Measurements from ENCODE around the gene OASL.

OASL gene

GRCh38 chr12:121034616-121035305 is 4.3 kb downstream of the OASL start:
- no peaks in the 10 kb centered on the region for H3K4me1 ChIP-seq (ENCODE audit: control insufficient read depth in 2 of 2, insufficient read depth in 1 of 2, low read depth in 1 of 2, low read length in 2 of 2)
- H4K8ac ChIP-seq (ENCODE audit: low read depth, low read length), result no peak overlapping the region
- H3K36me3 ChIP-seq (replicated peaks in 1 of 2; ENCODE audit: control insufficient read depth in 2 of 2, insufficient read depth in 2 of 2, low read length in 2 of 2), result no peaks in the 10 kb centered on the region
- no peaks in the 10 kb centered on the region for H3K9me3 ChIP-seq (replicated peaks in 1 of 2; ENCODE audit: control insufficient read depth in 2 of 2, insufficient read depth in 1 of 2, low read depth in 1 of 2, low read length in 2 of 2)
- WGBS, 2 donors (ENCODE audit: extremely low coverage in 2 of 2, insufficient read length in 2 of 2, insufficient replicate concordance in 1 of 2), result no CpG with 5 or more reads among the region's 9 CpGs
- no peak overlapping the region for H4K91ac ChIP-seq (ENCODE audit: low read depth, low read length, poor library complexity)
- no peak overlapping the region for H3K23ac ChIP-seq (ENCODE audit: low read depth, low read length, poor library complexity)
- no peak overlapping the region for H3K4me3 ChIP-seq (ENCODE audit: low read length in 2 of 2)
- H2BK15ac ChIP-seq (ENCODE audit: low read length), result no peak overlapping the region
- H2BK12ac ChIP-seq (ENCODE audit: low read length), result no peak overlapping the region
- H3K4me2 ChIP-seq (ENCODE audit: insufficient read depth, low read length, poor library complexity, severe bottlenecking), result no peak overlapping the region
- no peak overlapping the region for H3K4ac ChIP-seq (ENCODE audit: low read length)
- no peak overlapping the region for H3K18ac ChIP-seq (ENCODE audit: low read length)
- no peak overlapping the region for H3K14ac ChIP-seq (ENCODE audit: low read length)
- no peak overlapping the region for H3K27ac ChIP-seq (replicated peaks; ENCODE audit: low read length)
- peaks cover 0 to 14% (median 0%) of the 10 kb centered on the region in 3 experiments for H3K27me3 ChIP-seq (ENCODE audit: control insufficient read depth in 3 of 3, insufficient read depth in 3 of 3, low read depth in 1 of 3, low read length in 3 of 3)
- peak overlapping the region; percentile 58 for H2AFZ ChIP-seq (ENCODE audit: low read length)
- DNase-seq (ENCODE audit: low spot score), result no peak
- no peak overlapping the region for H2AK5ac ChIP-seq (ENCODE audit: low read depth, low read length)
- H2BK120ac ChIP-seq (ENCODE audit: low read depth, low read length), result no peak overlapping the region
- no peaks in the 10 kb centered on the region for H3K79me1 ChIP-seq (ENCODE audit: low read depth, low read length)
- H3K9ac ChIP-seq (ENCODE audit: low read depth, low read length, poor library complexity), result no peak overlapping the region
- H2BK5ac ChIP-seq (ENCODE audit: low read length), result no peak overlapping the region

DNA sequence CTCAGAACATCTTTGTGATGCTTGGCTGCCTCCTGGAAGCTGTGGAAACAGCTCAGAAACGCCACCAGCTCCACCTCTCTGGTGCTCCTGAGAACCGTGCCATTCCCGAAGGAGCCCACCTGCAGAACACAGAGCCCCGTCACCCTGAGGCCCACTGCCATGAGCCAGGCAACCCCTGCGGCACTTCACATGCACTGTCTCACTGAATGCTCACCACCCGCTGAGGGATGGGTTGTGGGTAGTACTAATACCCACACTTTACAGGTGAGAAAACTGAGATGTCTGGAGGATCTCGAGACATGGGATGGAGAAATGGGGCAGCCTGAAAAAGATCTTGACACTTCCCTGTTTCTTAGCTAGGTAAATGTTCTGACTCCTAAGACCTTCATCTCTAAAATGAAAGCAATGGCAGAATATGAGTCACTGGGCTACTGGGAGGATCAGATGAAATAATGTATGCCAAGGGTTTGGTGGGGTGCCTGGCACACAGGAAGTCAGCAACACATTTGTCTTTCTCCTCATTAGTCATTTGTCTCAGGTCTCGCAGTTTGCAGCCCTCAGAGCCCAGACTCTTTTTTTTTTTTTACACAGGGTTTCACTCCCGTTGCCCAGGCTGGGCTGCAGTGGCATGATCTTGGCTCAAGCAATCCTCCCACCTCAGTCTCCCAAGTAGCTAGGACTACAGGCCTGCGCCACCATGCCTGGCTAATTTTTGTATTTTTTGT is 5.3 kb downstream of the OASL start:
- no peak overlapping the region for H2AFZ ChIP-seq (ENCODE audit: low read length)
- H4K8ac ChIP-seq (ENCODE audit: low read depth, low read length), result no peak overlapping the region
- H3K27me3 ChIP-seq (ENCODE audit: control insufficient read depth in 3 of 3, insufficient read depth in 3 of 3, low read depth in 1 of 3, low read length in 3 of 3), result peaks cover 0 to 11% (median 0%) of the 10 kb centered on the region in 3 experiments
- H3K79me1 ChIP-seq (ENCODE audit: low read depth, low read length), result no peaks in the 10 kb centered on the region
- no peak overlapping the region for H3K9ac ChIP-seq (ENCODE audit: low read depth, low read length, poor library complexity)
- no peak overlapping the region for H2BK120ac ChIP-seq (ENCODE audit: low read depth, low read length)
- no peaks in the 10 kb centered on the region for H3K4me1 ChIP-seq (ENCODE audit: control insufficient read depth in 2 of 2, insufficient read depth in 1 of 2, low read depth in 1 of 2, low read length in 2 of 2)
- H3K4me2 ChIP-seq (ENCODE audit: insufficient read depth, low read length, poor library complexity, severe bottlenecking), result no peak overlapping the region
- H3K14ac ChIP-seq (ENCODE audit: low read length), result no peak overlapping the region
- no peak overlapping the region for H2AK5ac ChIP-seq (ENCODE audit: low read depth, low read length)
- H2BK12ac ChIP-seq (ENCODE audit: low read length), result no peak overlapping the region
- DNase-seq (ENCODE audit: low spot score), result no peak
- H2BK15ac ChIP-seq (ENCODE audit: low read length), result no peak overlapping the region
- H3K4ac ChIP-seq (ENCODE audit: low read length), result no peak overlapping the region
- no peaks in the 10 kb centered on the region for H3K9me3 ChIP-seq (replicated peaks in 1 of 2; ENCODE audit: control insufficient read depth in 2 of 2, insufficient read depth in 1 of 2, low read depth in 1 of 2, low read length in 2 of 2)
- H3K18ac ChIP-seq (ENCODE audit: low read length), result peak overlapping the region; percentile 44
- H3K23ac ChIP-seq (ENCODE audit: low read depth, low read length, poor library complexity), result peak overlapping the region; percentile 10
- no peaks in the 10 kb centered on the region for H3K36me3 ChIP-seq (replicated peaks in 1 of 2; ENCODE audit: control insufficient read depth in 2 of 2, insufficient read depth in 2 of 2, low read length in 2 of 2)
- no peak overlapping the region for H3K4me3 ChIP-seq (ENCODE audit: low read length in 2 of 2)
- no peak overlapping the region for H3K27ac ChIP-seq (replicated peaks; ENCODE audit: low read length)
- no peak overlapping the region for H4K91ac ChIP-seq (ENCODE audit: low read depth, low read length, poor library complexity)
- no peak overlapping the region for H2BK5ac ChIP-seq (ENCODE audit: low read length)
- no CpG with 5 or more reads among the region's 10 CpGs for WGBS, 2 donors (ENCODE audit: extremely low coverage in 2 of 2, insufficient read length in 2 of 2, insufficient replicate concordance in 1 of 2)

DNA sequence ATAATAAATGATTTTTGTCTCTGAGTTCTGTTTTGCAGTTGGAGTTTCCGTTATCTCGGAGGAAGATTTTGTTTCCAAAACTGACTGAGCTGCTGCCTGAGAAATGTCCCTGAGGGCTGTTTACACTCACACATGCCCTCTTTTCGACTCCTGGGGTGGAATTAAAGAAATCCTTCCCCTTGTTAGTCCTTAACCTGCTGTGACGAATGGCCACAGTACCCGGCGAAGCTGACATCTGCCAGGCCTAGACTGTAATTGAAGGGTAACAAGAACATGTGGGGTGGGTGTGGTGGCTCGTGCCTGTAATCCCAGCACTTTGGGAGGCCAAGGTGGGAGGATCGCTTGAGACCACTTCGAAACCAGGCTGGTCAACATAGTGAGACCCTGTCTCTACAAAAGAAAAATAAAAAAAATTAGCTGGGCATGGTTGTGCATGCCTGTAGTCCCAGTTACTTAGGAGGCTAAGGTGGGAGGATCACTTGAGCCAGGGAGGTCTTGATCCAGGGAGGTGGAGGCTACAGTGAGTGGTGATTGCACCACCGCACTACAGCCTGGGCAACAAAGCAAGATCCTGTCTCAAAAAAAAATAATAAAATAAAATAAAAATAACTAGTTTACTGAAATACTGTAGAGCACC is 8.4 kb downstream of the OASL start:
- Histone ChIP-seq H3K23ac (ENCODE audit: low read depth, low read length, poor library complexity) (no peak overlapping the region), H3K4me3 (ENCODE audit: low read length in 2 of 2) (no peak overlapping the region), H4K91ac (ENCODE audit: low read depth, low read length, poor library complexity) (no peak overlapping the region), H3K18ac (ENCODE audit: low read length) (no peak overlapping the region), H3K4me1 (ENCODE audit: control insufficient read depth in 2 of 2, insufficient read depth in 1 of 2, low read depth in 1 of 2, low read length in 2 of 2) (no peaks in the 10 kb centered on the region), H3K27me3 (ENCODE audit: control insufficient read depth in 3 of 3, insufficient read depth in 3 of 3, low read depth in 1 of 3, low read length in 3 of 3) (peaks cover 0 to 15% (median 0%) of the 10 kb centered on the region in 3 experiments), H2AK5ac (ENCODE audit: low read depth, low read length) (no peak overlapping the region), H3K36me3 (replicated peaks in 1 of 2; ENCODE audit: control insufficient read depth in 2 of 2, insufficient read depth in 2 of 2, low read length in 2 of 2) (no peaks in the 10 kb centered on the region), H2BK5ac (ENCODE audit: low read length) (no peak overlapping the region), H3K27ac (replicated peaks; ENCODE audit: low read length) (no peak overlapping the region), H2AFZ (ENCODE audit: low read length) (no peak overlapping the region), H3K14ac (ENCODE audit: low read length) (no peak overlapping the region), H3K4me2 (ENCODE audit: insufficient read depth, low read length, poor library complexity, severe bottlenecking) (no peak overlapping the region), H3K4ac (ENCODE audit: low read length) (no peak overlapping the region), H3K9me3 (replicated peaks in 1 of 2; ENCODE audit: control insufficient read depth in 2 of 2, insufficient read depth in 1 of 2, low read depth in 1 of 2, low read length in 2 of 2) (no peaks in the 10 kb centered on the region), H2BK12ac (ENCODE audit: low read length) (no peak overlapping the region), H2BK120ac (ENCODE audit: low read depth, low read length) (no peak overlapping the region), H3K79me1 (ENCODE audit: low read depth, low read length) (no peaks in the 10 kb centered on the region), H2BK15ac (ENCODE audit: low read length) (no peak overlapping the region), H3K9ac (ENCODE audit: low read depth, low read length, poor library complexity) (no peak overlapping the region), H4K8ac (ENCODE audit: low read depth, low read length) (no peak overlapping the region)
- WGBS, 2 donors (ENCODE audit: extremely low coverage in 2 of 2, insufficient read length in 2 of 2, insufficient replicate concordance in 1 of 2), result no CpG with 5 or more reads among the region's 10 CpGs
- DNase-seq (ENCODE audit: low spot score), result no peak

All from neuronal stem cell (in vitro differentiated cells).